CD4-positive, alpha-beta T cell treated with Interleukin-10 for 1 hour (primary cell): ENCODE results near the gene SLC4A3.

ENCODE experiments used
- DNase-seq: peaks from one replicate; pipeline ENCODE4 v3.0.0-alpha.2; 2020

Gene SLC4A3

GRCh38 chr2:219632760-219633105 lies 5.3 kb downstream of the SLC4A3 start:
- DNase-seq: no peak

GRCh38 chr2:219633276-219634065 lies 6.0 kb downstream of the SLC4A3 start:
- no peak for DNase-seq

- DNase-seq: no peak
Measured at GRCh38 chr2:219634171-219634940, 6.9 kb downstream of the SLC4A3 start.

GRCh38 chr2:219634951-219635751 lies 7.7 kb downstream of the SLC4A3 start:
- DNase-seq: no peak

DNA sequence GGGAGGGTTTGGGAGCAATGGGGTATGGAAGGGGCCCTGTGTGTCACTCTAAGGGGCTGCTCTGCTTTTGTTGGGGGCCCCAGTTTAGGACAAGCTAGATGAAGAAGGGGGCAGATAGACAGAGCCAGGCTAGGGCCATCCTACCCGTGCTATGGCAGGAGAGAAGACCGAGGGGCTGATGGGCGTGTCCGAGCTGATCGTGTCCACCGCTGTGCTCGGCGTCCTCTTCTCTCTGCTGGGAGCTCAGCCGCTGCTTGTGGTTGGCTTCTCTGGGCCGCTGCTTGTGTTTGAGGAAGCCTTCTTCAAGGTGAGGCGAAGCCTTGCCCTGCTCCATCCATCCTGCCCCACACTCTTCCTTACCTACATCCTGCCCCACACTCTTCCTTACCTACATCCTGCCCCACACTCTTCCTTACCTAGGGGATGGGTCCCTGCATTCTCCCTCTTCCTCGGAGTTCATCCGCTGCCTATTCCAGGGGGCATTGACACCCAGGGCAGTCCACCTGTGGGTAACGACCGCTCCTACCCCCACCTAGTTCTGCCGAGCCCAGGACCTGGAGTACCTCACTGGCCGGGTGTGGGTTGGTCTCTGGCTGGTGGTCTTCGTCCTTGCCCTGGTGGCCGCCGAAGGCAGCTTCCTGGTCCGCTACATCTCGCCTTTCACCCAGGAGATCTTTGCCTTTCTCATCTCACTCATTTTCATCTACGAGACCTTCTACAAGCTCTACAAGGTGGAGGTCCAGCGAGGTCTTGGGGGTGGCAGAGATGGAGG lies 8.9 kb downstream of the SLC4A3 start:
- no peak for DNase-seq

DNA sequence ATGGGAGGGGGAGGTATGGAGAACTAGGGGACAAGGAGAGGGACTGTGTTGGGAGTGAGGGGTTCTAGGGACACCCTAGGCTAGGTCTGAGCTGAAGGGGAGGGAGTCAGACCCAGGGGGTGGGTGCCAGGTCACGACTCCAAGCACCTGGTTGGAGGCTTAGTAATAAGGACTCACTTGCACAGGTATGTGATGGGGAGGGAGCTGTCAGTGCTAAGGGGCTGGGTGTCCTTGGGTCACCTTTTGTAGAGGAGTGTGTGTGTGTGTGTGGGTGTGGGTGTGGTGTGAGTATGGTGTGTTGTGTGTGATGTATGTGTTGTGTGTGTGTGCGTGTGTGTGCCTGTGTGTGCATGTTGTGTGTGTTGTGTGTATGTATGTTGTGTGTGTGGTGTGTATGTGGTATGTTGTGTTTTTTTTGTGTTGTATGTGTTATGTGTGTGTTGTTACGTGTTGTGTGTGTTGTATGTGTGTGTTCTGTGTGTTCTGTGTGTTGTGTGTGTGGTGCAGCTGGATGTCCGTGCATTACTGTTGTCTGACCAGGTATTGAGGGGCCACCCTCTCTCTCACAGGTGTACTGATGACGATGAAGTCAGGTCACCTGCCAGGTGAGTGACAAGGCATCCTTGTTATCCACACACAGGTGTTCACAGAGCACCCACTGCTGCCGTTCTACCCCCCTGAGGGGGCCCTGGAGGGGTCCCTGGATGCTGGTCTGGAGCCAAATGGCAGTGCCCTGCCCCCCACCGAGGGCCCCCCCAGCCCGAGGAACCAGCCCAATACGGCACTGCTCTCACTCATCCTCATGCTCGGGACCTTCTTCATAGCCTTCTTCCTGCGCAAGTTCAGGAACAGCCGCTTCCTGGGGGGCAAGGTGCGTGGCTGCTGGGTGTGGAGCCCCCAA lies 9.8 kb downstream of the SLC4A3 start:
- no peak for DNase-seq

DNA sequence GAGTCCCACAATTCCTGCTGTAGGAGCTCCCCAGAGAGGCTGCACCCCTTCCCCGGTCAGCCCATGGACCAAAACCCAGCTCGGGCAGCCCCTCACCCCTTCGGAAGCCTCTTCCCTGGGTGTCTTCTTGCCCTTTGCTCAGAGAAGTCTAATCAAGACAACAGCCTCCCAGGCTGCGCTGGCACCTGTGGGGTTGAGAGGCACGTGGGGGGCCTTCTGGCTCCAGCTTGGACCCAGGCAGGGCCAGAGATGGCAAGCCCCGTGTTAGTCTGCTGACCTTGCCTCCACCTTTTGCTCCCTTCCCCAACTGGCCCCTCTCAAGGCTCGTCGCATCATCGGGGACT lies 10.4 kb downstream of the SLC4A3 start:
- no peak for DNase-seq

GRCh38 chr2:219638217-219638947 lies 11.0 kb downstream of the SLC4A3 start:
- DNase-seq: no peak

- no peak for DNase-seq
Measured at GRCh38 chr2:219638948-219639755, 11.7 kb downstream of the SLC4A3 start.

- DNase-seq: no peak
Measured at GRCh38 chr2:219641390-219642068, 14.1 kb downstream of the SLC4A3 start.

DNA sequence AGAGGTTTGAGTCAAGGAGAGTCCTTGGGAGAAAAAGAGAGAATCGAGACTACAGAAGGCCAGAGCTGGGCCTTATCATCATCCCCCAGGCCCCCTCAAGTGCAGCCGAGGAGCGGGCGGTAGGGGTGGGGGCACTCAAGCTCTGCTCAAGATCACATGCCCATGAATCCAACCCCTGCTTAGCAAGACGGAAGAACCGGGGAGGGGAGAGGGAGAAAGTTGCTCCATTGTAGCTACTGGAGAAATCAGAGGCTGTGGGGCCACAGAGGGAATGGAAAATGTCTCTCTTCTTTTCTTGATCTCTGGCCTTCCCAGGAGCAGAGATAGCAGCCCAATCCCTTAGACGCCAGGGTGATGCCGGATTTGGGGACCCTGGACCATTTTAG lies 14.6 kb downstream of the SLC4A3 start:
- no peak for DNase-seq

DNA sequence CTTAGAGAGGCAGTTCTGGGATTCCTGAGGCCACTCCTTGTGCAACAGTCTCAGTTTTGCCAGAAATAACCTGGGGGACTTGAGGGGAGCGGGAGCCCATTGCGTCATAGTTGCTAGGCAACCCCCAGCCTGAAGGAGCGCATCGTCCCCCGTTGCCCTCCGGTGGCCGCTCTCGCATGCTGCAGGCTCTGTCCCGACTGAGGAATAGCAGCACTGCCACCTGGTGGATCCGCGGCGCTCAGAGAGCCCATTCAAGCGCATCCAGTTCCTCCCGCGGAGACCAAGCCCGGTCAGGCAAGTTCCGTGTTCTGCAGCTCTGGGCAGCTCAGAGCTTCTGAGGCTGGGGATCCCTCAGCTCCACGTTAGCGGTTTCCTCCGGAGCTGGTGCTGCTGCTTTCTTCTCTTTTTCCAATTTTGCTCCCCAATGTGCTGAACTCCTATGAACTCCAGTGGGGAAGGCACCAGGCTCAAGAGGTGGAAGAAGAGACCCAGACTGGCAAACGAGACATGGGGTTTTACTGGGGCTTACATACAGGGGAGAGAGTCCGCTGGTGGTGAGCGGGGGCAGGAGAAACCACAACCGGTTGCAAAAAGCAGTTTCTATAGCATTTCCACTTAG lies 15.1 kb downstream of the SLC4A3 start:
- DNase-seq: peak; percentile 89

DNA sequence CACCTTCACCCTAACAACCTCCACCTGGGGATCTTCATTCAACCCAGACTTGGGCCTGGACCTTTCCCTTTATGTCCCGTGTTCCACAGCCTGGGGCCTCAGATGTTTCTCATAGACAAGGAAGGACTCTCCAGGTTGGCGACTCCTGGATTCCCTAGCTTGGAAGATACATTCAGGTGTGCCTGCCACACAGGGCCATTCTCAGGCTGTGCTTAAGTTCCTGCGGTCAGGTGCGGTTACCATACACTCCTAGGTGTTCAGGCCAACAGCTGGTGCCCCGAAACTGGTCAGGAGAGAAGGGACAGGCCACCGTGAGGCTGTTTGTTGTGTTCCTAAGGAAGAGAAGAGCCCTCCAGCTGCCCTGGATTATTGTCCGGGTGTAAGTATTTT lies 15.6 kb downstream of the SLC4A3 start:
- DNase-seq: no peak

DNA sequence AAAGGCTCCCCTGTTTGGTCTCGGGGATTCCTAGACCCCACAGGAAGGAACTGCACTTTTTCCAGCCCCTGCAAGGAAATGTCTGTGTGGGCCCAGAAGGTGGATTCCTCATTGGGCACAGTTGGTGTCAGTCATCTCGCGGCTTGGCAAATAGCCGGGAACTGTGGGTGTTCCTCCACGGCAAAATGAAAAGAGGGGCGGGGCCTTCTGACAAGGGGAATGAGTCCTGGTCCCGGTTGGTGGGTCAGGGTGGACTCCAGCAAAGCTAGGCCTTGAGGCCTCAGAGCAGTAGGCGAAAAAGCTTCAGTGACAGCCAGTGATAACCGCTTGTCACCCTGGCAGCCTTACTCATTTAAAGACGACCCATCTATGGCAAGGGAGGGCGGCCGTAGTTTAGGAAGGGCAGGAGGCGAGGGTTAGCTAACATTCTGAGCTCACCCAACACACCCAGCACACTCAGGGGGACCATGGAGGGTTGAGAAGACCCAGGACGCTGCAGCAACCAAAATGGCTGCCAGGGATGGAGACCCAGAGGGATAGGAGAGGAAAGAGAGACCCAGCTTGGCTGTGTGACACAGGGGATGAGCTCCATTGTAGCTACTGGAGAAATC lies 16.5 kb downstream of the SLC4A3 start:
- no peak for DNase-seq

DNA sequence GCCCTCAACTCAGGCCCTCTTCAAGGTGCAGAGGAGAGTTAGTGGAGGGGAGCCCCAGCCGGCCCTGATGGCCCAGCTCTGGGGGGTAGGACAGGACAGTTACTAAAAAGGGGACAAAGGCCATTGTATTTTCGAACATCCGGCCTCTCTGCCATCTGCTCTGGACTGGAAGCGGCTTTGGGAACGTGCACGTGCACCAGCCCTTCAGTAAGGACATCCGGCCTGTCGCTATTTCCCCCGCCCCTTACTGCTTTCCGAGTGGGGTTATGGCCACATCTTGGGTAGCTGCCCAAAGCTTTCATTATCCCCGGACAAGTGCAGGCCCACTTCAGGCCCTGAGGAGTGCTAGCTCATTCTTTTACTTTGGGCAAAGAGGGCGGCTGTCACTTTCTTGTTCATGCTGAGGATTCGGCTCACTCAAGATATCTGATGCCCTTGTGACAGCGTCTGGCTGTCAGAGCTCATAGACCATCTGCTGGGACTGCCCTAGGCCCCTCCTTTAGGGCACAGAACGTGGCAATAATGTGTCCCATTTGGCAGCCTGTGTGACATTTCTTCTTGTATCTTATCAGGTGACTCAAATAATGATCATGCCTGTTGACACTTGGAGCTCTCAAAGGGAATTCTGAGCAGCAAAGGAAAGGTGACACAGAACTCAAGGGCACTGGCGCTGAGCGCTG lies 17.5 kb downstream of the SLC4A3 start:
- DNase-seq: no peak

GRCh38 chr2:219645631-219646527 lies 18.4 kb downstream of the SLC4A3 start:
- DNase-seq: no peak

- no peak for DNase-seq
Measured at GRCh38 chr2:219648176-219648575, 20.7 kb downstream of the SLC4A3 start.
